ENCODE measurements around the gene METRN.

Gene METRN

DNA sequence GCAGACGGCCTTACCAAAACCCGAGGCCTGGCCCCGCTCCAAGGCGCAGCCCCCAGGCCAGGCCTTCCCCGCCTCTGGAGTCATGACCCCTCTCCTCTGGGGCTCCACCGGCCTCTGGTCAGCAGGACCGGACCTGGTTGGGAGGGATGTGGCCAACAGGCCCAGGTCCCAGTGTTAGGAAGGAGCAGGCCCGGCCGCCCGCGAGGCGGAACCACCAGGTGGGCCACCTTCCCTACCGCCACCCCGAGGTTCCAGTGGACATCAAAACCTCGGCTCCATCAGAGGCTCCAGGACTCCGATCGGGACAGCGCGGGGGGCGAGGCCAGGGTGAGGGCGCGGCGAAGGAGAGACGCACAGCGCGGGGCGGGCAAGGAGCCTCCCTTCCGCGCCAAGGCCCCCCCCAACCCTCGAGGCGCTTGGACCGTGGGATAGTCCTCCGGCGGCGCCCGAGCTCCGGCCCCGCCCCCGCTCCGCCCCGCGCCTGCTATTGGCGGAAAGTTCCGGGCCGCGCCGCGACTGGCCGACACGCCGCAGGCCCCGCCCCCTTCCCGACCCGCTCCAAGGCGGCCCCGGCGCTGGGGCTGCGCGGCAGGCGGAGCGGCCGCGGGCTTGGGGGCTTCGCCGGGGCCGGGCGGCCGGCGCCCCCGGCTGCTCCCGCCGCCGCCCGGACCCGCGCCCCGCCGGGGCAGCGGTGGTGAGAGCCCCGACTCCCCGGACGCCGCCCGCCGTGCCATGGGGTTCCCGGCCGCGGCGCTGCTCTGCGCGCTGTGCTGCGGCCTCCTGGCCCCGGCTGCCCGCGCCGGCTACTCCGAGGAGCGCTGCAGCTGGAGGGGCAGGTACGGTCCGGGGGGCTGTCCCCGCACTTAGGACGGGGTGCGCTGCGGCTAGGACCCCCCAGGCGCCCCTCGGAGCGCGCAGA lies at the start of gene METRN:
TSS of gene METRN (plus strand) at position 561 of the 919 bp plus-strand sequence. CDS start at position 733, 172 bp downstream.
- peak; percentile 86 to 89 for ATAC-seq

DNA sequence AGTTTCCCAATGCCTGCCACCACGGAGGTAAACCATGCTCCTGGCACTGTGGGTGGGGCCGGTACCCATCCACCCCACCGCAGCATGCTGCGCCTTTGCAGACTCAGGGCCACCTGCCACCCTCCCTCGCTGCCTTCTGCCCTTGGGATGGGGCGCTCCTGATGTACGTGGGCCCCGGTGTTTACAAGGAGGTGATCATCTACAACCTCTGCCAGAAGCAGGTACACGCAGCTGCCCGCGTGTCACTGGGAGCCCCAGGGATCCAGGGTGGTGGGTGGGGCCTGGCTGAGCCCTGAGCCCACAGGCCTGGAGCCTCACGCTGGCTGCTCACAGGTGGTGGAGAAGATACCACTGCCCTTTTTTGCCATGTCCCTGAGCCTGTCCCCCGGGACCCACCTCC lies 48.3 kb upstream of the METRN start:
- ATAC-seq: no peak

DNA sequence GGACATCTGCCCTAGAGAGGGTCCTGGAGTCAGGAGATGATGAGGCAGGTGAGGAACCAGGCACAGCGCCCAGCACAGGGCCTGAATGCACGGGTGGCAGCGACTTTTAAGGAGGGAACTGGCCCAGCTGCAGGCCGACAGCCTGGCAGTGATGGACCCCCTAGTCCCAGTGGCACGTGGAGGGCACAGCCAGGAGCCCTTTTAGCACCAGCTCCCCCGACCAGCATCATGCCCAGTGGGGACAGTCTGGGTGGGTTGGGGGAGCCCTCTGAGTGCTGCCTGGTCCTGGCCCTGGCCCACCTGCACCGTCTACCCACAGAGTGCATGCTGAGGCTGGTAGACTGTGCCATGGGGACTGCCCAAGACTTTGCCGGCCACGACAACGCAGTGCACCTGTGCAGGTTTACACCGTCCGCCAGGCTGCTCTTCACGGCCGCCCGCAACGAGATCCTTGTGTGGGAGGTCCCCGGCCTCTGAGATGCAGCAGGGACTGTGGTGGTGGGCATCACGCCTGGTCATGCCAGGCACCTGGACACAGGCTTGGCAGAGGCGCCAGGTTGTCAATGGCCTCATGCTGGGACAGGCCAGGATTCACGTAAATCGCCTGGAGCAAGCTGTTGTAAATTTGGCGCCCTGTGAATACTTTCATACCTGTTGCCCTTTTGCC lies 47.7 kb upstream of the METRN start:
- ATAC-seq: no peak

DNA sequence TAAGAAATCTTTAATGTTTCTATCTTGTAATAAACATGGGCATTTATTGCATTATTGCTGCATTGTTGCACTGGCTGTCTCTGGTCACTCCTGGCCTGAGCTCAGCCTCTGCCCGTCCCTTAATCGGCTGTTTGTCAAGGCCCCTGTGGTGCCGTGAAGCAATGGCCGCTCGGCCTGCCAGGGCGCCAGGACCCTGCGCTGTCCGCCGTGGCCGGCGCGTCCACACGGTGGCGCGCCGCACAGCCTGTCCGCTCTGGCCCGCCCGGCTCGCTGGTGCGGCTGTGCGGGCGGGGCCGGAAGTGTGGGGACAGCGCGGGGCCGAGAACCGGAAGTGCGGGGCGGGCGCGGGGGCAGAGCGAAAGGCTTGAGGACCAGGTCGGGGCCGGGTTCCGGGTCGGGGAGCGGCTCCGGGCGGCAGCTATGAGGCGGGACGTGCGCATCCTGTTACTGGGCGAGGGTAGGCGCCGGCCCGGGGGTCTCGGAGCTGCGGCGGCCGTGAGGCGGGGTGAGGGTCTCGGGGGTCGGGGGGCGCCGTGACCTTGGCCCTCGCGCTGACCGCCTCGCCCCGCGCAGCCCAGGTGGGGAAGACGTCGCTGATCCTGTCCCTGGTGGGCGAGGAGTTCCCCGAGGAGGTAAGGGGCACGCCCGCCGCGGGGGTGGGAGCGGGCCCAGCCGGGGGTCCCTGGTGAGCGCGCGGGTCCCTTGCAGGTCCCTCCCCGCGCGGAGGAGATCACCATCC lies 47.0 kb upstream of the METRN start, which contains the start of gene RHOT2:
TSS of gene RHOT2 (plus strand) at position 353 of the 739 bp plus-strand sequence. CDS start at position 421, 68 bp downstream.
- peak; percentile 98 for ATAC-seq

DNA sequence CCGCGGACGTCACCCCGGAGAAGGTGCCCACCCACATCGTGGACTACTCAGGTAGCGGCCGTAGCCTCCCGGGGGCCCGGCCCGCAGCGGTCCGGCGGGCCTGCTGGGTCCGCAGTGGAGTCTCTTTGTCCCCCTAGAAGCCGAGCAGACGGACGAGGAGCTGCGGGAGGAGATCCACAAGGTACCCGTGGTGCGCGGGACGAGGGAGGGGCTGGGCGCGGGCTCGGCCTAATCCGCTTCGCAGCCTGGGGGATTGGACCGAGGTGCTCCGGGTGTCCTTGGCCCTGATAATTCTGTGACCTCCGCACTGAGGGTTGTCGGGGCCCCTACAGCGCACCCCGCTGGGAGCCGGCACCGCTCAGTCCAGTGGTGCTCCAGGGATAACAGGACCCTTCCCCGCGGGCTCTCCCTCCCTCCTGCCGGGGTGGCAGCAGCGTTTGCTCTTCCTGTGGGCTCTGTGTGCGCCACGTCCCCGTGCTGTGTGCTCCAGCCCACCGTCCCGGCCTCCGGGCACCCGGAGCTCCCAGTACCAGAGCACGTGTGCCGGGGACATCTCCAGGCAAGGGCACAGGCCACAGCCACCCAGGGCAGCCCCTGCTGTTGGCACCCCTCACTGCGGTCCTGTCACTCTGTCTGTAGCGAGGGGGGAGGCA lies 46.3 kb upstream of the METRN start:
- ATAC-seq: no peak

DNA sequence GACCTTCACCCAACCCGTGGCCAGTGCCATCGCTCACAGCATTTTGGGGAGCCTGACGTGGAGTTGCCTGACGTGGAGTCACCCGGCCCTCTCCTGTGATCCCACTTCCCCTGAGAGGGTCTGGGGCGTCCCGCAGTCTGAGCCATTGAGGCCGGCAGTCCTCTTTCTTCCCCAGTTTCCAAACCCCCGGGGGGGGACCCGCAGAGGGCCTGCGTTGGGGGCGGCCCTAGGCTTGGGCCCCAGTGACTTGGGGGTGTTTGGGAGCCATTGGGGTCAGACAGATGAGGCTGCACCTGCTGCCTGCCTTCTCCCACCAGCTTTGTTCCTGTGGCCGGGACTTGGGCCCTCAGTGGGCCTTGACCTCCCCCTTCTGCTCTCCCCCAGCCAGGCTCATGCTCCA lies 45.3 kb upstream of the METRN start:
- ATAC-seq: no peak

DNA sequence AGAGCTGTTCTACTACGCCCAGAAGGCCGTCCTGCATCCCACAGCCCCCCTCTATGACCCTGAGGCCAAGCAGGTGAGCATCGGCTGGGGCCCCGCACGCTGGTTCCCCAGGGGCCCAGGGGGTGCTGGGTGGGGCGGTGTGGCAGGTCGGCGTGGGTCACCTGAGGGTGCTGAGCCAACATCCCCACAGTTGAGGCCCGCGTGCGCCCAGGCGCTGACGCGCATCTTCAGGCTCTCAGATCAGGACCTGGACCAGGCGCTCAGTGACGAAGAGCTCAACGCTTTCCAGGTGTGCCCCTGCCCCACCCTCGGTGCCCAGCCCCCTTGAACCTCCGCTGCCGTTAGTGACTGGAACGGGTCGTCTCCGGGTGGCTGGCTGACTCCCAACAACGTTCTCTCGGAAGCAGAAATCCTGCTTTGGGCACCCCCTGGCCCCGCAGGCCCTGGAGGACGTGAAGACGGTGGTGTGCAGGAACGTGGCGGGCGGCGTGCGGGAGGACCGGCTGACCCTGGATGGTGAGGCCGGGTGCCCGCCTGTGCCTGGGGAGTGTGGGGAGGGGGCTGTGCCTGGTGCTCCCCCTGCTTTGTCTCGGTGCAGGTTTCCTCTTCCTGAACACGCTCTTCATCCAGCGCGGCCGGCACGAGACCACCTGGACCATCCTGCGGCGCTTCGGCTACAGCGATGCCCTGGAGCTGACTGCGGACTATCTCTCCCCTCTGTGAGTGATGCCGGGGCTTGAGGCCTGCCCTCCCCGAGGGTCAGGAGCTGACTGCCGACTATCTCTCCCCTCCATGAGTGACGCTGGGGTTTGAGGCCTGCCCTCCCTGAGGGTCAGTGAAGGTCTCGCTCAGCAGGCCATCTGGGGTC lies 44.2 kb upstream of the METRN start:
- no peak for ATAC-seq

DNA sequence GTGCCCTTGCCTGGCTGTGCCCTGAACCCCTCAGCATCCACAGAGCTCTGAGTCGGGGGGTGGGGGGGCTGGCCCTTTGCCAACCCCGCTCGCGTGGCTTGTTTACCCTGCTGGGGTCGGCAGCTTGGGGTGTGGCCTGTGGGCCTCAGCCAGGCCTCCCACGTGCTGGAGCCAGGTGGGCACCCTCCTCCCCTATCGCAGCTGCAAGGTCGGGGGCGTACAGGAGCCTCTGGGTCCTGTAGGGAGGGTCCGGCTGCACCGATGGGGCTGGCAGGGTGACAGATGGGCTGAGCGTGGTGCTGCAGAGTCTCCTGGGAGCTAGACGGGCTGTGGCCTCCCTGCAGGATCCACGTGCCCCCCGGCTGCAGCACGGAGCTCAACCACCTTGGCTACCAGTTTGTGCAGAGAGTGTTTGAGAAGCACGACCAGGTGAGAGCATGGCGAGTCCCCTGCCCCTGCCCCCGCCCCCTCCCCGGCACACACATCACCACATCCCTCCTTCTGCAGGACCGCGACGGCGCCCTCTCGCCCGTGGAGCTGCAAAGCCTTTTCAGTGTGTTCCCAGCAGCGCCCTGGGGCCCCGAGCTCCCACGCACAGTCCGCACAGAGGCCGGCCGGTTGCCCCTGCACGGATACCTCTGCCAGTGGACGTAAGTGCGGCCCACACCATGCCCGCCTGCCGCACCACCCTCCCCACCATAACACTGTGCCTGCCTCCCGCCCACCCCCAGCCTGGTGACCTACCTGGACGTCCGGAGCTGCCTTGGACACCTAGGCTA lies 43.4 kb upstream of the METRN start:
- ATAC-seq: no peak

DNA sequence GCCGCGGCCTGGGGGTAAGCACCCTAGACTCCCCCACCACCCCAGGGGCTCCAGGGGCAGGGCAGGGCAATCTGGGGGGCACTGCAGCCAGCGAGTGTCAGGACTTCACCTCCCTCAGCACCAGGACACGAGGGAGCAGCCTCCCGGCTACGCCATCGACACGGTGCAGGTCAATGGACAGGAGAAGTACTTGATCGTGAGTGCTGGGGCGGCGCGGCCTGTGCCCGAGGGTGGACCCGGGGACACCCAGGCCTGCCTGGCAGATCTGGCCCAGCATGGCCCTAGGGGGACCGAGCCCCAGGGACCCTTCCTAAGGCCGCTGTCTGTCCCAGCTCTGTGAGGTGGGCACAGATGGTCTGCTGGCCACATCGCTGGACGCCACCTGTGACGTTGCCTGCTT lies 42.5 kb upstream of the METRN start:
- no peak for ATAC-seq

DNA sequence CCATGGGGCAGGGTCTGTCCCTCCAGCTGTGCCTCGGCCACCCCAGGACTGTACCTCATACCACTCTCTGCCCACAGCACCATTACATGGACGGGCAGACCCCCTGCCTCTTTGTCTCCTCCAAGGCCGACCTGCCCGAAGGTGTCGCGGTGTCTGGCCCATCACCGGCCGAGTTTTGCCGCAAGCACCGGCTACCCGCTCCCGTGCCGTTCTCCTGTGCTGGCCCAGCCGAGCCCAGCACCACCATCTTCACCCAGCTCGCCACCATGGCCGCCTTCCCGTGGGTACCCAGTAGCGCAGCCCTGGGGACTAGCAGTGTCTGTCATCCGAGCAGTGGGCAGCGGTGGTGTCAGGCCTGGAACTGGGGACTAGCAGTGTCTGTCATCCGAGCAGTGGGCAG lies 42.1 kb upstream of the METRN start:
- ATAC-seq: no peak

DNA sequence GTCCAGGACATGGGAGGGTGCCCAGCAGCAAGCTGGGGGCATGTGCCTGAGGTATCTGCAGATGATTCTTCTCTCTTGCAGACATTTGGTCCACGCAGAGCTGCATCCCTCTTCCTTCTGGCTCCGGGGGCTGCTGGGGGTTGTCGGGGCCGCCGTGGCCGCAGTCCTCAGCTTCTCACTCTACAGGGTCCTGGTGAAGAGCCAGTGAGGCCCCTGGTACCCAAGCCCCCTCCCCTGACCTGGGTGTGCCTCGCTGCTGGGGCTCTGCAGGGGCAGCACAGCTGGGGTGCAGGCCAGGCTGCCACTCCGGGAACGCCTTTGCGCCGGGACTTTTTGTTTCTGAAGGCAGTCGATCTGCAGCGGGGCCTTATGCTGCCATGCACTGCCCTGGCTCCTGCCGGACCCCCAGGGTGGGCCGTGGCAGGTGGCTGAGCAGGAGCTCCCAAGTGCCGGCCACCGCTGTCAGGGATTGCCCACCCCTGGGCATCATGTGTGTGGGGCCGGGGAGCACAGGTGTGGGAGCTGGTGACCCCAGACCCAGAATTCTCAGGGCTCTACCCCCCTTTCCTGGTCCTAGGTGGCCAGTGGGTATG lies 41.4 kb upstream of the METRN start:
- ATAC-seq: no peak

DNA sequence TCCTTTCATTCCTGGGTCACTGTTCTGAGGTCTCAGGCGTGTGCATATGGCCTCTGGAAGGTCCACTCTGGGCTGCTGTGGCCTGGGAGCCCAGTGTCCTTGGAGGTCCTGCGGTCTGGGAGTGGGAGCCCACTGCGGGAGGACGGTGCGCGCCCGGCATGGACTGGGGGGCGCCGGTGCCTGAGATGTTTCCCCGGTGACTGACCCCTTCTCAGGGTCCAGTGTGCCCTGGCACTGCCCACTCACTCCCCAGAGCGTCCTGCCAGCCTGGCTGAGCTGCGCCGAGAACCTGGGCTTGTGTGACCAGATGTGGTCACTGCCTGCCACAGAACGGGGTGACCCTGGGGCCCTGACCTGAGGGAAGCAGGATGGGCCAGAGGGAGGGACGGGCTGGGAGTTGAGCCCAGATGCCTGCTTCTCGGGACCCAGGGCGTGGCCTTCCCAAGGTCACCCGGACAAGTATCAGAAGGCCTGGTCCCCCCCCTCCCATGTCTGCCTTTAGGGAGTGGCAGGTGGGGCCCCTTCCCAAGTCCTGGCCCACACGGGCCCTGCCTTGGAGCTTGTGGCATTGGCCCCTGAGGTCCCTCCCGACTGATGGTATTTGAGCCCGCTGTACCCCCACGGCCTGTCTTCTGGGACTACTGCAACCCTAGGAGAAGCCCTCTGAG lies 40.6 kb upstream of the METRN start:
- no peak for ATAC-seq

DNA sequence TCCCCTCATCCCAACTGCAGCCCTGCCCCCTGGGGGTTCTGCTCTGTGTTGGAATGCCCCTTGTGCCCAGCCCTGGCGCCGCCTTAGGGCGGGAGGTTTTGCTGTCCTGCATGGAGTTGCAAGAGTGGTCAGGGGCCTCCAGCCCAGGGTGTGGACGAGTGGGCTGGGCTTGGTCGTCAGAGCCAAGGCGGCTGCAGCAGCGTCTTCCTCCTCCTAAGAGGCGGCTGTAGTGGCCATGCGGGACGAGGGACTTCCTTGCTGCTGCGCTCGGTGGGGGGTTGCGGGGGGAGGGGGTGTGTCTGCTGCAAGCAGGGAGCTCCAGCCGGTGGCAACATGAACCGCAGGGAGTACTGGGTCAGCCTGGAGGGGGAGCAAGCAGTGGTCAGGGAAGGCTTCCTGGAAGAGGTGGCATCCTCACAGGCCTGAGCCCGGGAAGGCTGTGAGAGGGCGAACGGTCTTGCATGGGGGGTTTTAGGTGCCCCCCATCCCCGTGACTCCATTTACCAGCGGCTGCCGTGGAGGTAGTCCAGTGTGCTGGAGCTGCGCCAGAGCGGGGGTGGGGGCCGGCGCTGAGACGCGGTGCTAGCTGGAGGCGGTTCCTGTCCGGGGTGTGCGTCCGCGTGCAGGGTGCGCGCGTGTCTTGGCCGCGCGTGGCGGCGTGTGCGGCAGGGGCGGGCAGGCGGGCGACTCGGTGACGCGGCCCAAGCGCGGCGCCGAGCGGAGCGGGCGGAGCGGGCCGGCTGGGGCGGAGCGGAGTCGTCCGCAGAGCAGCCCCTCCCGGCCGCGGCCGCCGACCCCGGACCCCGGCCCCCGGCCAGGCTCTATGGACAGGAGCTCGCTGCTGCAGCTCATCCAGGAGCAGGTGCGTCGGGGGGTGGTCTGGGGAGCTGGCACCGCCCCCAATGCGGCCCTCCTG lies 39.7 kb upstream of the METRN start, which contains the start of gene RHBDL1:
TSS of gene RHBDL1 (plus strand) at position 704 of the 916 bp plus-strand sequence. CDS start at position 824, 120 bp downstream.
- no peak for ATAC-seq

DNA sequence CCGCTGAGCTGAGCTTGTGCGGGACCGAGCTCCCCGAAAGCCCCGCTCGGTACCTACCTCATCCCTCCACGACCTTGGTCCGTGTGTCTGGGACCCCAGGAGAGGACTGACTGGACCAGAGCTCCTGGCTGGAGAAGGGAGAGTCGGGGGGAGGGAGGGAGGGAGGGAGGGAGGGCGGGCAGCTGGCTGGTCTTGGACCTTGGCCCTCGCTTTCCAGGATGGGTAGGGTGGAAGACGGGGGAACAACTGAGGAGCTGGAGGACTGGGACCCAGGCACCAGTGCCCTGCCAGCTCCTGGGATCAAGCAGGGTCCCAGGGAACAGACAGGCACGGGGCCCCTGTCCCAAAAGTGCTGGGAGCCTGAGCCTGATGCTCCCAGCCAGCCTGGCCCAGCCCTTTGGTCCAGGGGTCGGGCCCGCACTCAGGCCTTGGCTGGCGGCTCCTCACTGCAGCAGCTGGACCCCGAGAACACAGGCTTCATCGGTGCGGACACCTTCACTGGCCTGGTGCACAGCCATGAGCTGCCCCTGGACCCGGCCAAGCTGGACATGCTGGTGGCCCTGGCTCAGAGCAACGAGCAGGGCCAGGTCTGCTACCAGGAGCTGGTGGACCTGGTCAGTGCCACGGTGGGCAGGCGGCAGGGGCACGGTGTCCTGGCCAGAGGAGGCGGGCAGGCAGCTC lies 38.9 kb upstream of the METRN start:
- ATAC-seq: no peak

DNA sequence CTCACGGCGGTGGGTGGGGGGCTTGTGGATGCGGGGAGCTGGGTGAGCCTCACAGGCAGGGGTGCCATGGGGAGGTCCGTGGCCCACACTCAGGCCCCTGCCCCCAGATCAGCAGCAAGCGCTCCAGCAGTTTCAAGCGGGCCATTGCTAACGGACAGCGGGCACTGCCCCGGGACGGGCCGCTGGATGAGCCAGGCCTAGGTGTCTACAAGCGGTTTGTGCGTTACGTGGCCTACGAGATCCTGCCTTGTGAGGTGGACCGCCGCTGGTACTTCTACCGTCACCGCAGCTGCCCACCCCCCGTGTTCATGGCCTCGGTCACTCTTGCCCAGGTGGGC lies 38.4 kb upstream of the METRN start:
- ATAC-seq: no peak

DNA sequence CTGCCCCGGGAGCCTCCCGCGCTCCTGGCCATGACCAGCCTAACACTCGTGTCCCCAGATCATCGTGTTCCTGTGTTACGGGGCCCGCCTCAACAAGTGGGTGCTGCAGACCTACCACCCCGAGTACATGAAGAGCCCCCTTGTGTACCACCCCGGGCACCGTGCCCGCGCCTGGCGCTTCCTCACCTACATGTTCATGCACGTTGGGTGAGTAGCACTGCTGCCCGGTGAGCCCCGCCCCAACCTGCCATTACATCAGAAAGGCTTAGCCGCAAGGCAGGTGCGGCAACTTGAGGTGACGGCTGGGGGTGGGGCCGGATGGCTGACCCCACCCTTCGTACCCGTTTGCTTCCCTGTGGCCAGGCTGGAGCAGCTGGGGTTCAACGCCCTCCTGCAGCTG lies 38.0 kb upstream of the METRN start:
- no peak for ATAC-seq

DNA sequence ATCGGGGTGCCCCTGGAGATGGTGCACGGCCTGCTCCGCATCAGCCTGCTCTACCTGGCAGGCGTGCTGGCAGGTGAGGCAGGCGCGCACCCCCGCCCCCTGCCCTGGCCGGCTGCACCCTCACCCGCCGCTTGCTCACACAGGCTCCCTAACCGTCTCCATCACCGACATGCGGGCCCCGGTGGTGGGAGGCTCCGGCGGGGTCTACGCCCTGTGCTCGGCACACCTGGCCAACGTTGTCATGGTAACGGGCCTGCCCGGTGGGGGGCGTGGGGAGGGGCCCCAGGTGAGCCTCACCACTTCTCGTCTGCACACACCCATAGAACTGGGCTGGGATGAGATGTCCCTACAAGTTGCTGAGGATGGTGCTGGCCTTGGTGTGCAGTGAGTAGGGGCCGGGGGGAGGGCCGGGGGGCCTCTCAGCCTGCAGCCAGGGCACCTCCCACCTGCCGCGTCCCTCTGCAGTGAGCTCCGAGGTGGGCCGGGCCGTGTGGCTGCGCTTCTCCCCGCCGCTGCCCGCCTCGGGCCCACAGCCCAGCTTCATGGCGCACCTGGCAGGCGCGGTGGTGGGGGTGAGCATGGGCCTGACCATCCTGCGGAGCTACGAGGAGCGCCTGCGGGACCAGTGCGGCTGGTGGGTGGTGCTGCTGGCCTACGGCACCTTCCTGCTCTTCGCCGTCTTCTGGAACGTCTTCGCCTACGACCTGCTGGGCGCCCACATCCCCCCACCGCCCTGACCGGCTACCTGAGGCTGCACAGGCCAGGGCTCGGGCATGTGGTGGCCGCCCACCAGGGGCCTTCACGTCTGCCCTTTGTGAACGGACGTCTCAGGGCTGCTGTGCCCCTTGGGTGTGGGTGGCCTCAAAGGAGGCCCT lies 37.4 kb upstream of the METRN start:
- ATAC-seq: no peak

Measured in activated CD4-positive, CD25-positive, alpha-beta regulatory T cell treated with anti-CD3 and anti-CD28 coated beads, Interleukin-2, amount 50 U/mL, for 24 hours (primary cell).